WTC11 (cell line): ENCODE measurements around the gene RUNX2. TPM values are rescaled to one million over a fixed set of nuclear protein-coding genes. Genes with fewer than 3 reads are reported as not detected.

Source experiments
- ATF1 ChIP-seq: sonication (generic); formaldehyde crosslinking; IDR thresholded peaks from 2 replicates; pipeline ENCODE4 v1.8.1; 2023; ENCODE audit warnings: mild to moderate bottlenecking, moderate library complexity, missing genetic modification reagents
- ATF6 ChIP-seq: sonication (generic); formaldehyde crosslinking; IDR thresholded peaks from 2 replicates; pipeline ENCODE4 v1.8.1; 2023; ENCODE audit warnings: mild to moderate bottlenecking, missing genetic modification reagents
- CDX4 ChIP-seq: fragments of 250-450 bp; sonication (Bioruptor Pico); IDR thresholded peaks from 2 replicates; pipeline ENCODE4 v1.9.0; 2021; ENCODE audit warnings: moderate library complexity, mild to moderate bottlenecking, inconsistent platforms, borderline replicate concordance
- CREM ChIP-seq: sonication (generic); formaldehyde crosslinking; IDR thresholded peaks from 2 replicates; pipeline ENCODE4 v1.8.1; 2022; ENCODE audit warnings: mild to moderate bottlenecking, missing genetic modification reagents, moderate library complexity
- E2F4 ChIP-seq: sonication (generic); formaldehyde crosslinking; IDR thresholded peaks from 2 replicates; pipeline ENCODE4 v1.8.1; 2022; ENCODE audit warnings: low read depth, mild to moderate bottlenecking, moderate library complexity, missing genetic modification reagents, borderline replicate concordance
- EMX1 ChIP-seq: fragments of 250-450 bp; sonication (Bioruptor Pico); IDR thresholded peaks from 2 replicates; pipeline ENCODE4 v1.8.0; 2021; ENCODE audit warnings: mild to moderate bottlenecking
- ERG ChIP-seq: fragments of 250-450 bp; sonication (Bioruptor Pico); IDR thresholded peaks from 2 replicates; pipeline ENCODE4 v1.8.0; 2021; ENCODE audit warnings: mild to moderate bottlenecking
- FOXK1 ChIP-seq: sonication (generic); formaldehyde crosslinking; IDR thresholded peaks from 2 replicates; pipeline ENCODE4 v1.8.0; 2022; ENCODE audit warnings: mild to moderate bottlenecking, moderate library complexity, missing genetic modification reagents
- FOXP1 ChIP-seq: sonication (generic); formaldehyde crosslinking; IDR thresholded peaks from 2 replicates; pipeline ENCODE4 v1.8.0; 2022; ENCODE audit warnings: missing genetic modification reagents, mild to moderate bottlenecking, moderate library complexity, borderline replicate concordance
- GABPB1 ChIP-seq: sonication (generic); formaldehyde crosslinking; IDR thresholded peaks from 2 replicates; pipeline ENCODE4 v1.8.1; 2023; ENCODE audit warnings: mild to moderate bottlenecking, missing genetic modification reagents
- GRHL2 ChIP-seq: fragments of 250-450 bp; sonication (Bioruptor Pico); IDR thresholded peaks from 2 replicates; pipeline ENCODE4 v1.8.0; 2022; ENCODE audit warnings: mild to moderate bottlenecking, moderate library complexity; ENCODE audit not compliant: insufficient replicate concordance, severe bottlenecking
- JAZF1 ChIP-seq: fragments of 250-450 bp; sonication (Bioruptor Pico); IDR thresholded peaks from 2 replicates; pipeline ENCODE4 v1.9.0; 2021; ENCODE audit warnings: moderate library complexity, mild to moderate bottlenecking, inconsistent platforms
- MXD4 ChIP-seq: fragments of 250-450 bp; sonication (Bioruptor Pico); IDR thresholded peaks from 2 replicates; pipeline ENCODE4 v1.8.0; 2021; ENCODE audit warnings: mild to moderate bottlenecking, moderate library complexity, borderline replicate concordance
- NR3C1 ChIP-seq: sonication (generic); formaldehyde crosslinking; conservative IDR thresholded peaks from 2 replicates; pipeline ENCODE4 v1.8.1; 2023; ENCODE audit warnings: low read depth, mild to moderate bottlenecking, missing genetic modification reagents
- SOX15 ChIP-seq: fragments of 250-450 bp; sonication (Bioruptor Pico); IDR thresholded peaks from 2 replicates; pipeline ENCODE4 v1.9.0; 2021; ENCODE audit warnings: mild to moderate bottlenecking
- ZNF219 ChIP-seq: sonication (generic); formaldehyde crosslinking; IDR thresholded peaks from 2 replicates; pipeline ENCODE4 v1.8.0; 2023; ENCODE audit warnings: missing genetic modification reagents, mild to moderate bottlenecking, borderline replicate concordance
- ZNF263 ChIP-seq: sonication (generic); formaldehyde crosslinking; IDR thresholded peaks from 2 replicates; pipeline ENCODE4 v1.8.1; 2022; ENCODE audit warnings: low read depth, mild to moderate bottlenecking, moderate library complexity, missing genetic modification reagents
- ZNF396 ChIP-seq: fragments of 250-450 bp; sonication (Bioruptor Pico); IDR thresholded peaks from 2 replicates; pipeline ENCODE4 v1.8.0; 2021; ENCODE audit warnings: mild to moderate bottlenecking, moderate library complexity, borderline replicate concordance
- ZNF416 ChIP-seq: fragments of 250-450 bp; sonication (Bioruptor Pico); IDR thresholded peaks from 2 replicates; pipeline ENCODE4 v1.9.0; 2021; ENCODE audit warnings: mild to moderate bottlenecking, inconsistent platforms
- ZNF425 ChIP-seq: fragments of 250-450 bp; sonication (Bioruptor Pico); conservative IDR thresholded peaks from 2 replicates; pipeline ENCODE4 v1.9.0; 2021; ENCODE audit warnings: mild to moderate bottlenecking
- ZNF671 ChIP-seq: fragments of 250-450 bp; sonication (Bioruptor Pico); IDR thresholded peaks from 2 replicates; pipeline ENCODE4 v1.8.0; 2021; ENCODE audit warnings: mild to moderate bottlenecking
- total RNA-seq: library from RNA; stranded (reverse); gene quantifications from 3 replicates; pipeline ENCODE4 v1.2.3, GENCODE V29; 2021
- TF ChIP-seq, protein P1 (sequence below): sonication (generic); formaldehyde crosslinking; IDR thresholded peaks from 2 replicates; pipeline ENCODE4 v1.8.1; 2022; ENCODE audit warnings: low read depth, missing genetic modification reagents, borderline replicate concordance
- TF ChIP-seq, protein P2 (sequence below): sonication (generic); formaldehyde crosslinking; IDR thresholded peaks from 2 replicates; pipeline ENCODE4 v1.8.0; 2022; ENCODE audit warnings: mild to moderate bottlenecking, missing genetic modification reagents
- TF ChIP-seq, protein P3 (sequence below): sonication (generic); formaldehyde crosslinking; IDR thresholded peaks from 2 replicates; pipeline ENCODE4 v1.8.0; 2022; ENCODE audit warnings: missing genetic modification reagents
- TF ChIP-seq, protein P4 (sequence below): sonication (generic); formaldehyde crosslinking; IDR thresholded peaks from 2 replicates; pipeline ENCODE4 v1.8.0; 2022; ENCODE audit warnings: mild to moderate bottlenecking, missing genetic modification reagents

The RUNX2 gene
- total RNA-seq, 1 experiment from 2014 or later = 0.28 TPM

- TF ChIP-seq, protein P1, sequence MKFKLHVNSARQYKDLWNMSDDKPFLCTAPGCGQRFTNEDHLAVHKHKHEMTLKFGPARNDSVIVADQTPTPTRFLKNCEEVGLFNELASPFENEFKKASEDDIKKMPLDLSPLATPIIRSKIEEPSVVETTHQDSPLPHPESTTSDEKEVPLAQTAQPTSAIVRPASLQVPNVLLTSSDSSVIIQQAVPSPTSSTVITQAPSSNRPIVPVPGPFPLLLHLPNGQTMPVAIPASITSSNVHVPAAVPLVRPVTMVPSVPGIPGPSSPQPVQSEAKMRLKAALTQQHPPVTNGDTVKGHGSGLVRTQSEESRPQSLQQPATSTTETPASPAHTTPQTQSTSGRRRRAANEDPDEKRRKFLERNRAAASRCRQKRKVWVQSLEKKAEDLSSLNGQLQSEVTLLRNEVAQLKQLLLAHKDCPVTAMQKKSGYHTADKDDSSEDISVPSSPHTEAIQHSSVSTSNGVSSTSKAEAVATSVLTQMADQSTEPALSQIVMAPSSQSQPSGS (CRISPR knock-in tag) = no peak
- TF ChIP-seq ATF6 (CRISPR knock-in tag) (no peak), GRHL2 (CRISPR knock-in tag) (no peak), ZNF425 (CRISPR knock-in tag) (no peak), ZNF263 (CRISPR knock-in tag) (no peak), ZNF671 (no peak), JAZF1 (CRISPR knock-in tag) (no peak), SOX15 (CRISPR knock-in tag) (no peak), ZNF396 (CRISPR knock-in tag) (no peak), MXD4 (CRISPR knock-in tag) (no peak), GABPB1 (CRISPR knock-in tag) (peak; percentile 50; the same call in 1 of the 2 replicates), E2F4 (no peak), ZNF219 (CRISPR knock-in tag) (peak; percentile 49; the same call in 1 of the 2 replicates), NR3C1 (CRISPR knock-in tag) (no peak), ERG (CRISPR knock-in tag) (no peak), FOXK1 (peak; percentile 78; the same call in 1 of the 2 replicates), ZNF416 (no peak), ATF1 (CRISPR knock-in tag) (no peak), EMX1 (CRISPR knock-in tag) (no peak), CREM (no peak), FOXP1 (peak; percentile 16; the same call in 1 of the 2 replicates), CDX4 (CRISPR knock-in tag) (no peak)
- TF ChIP-seq, protein P2, sequence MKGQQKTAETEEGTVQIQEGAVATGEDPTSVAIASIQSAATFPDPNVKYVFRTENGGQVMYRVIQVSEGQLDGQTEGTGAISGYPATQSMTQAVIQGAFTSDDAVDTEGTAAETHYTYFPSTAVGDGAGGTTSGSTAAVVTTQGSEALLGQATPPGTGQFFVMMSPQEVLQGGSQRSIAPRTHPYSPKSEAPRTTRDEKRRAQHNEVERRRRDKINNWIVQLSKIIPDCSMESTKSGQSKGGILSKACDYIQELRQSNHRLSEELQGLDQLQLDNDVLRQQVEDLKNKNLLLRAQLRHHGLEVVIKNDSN (CRISPR knock-in tag) = peak; percentile 52; the same call in 1 of the 2 replicates
- TF ChIP-seq, protein P3, sequence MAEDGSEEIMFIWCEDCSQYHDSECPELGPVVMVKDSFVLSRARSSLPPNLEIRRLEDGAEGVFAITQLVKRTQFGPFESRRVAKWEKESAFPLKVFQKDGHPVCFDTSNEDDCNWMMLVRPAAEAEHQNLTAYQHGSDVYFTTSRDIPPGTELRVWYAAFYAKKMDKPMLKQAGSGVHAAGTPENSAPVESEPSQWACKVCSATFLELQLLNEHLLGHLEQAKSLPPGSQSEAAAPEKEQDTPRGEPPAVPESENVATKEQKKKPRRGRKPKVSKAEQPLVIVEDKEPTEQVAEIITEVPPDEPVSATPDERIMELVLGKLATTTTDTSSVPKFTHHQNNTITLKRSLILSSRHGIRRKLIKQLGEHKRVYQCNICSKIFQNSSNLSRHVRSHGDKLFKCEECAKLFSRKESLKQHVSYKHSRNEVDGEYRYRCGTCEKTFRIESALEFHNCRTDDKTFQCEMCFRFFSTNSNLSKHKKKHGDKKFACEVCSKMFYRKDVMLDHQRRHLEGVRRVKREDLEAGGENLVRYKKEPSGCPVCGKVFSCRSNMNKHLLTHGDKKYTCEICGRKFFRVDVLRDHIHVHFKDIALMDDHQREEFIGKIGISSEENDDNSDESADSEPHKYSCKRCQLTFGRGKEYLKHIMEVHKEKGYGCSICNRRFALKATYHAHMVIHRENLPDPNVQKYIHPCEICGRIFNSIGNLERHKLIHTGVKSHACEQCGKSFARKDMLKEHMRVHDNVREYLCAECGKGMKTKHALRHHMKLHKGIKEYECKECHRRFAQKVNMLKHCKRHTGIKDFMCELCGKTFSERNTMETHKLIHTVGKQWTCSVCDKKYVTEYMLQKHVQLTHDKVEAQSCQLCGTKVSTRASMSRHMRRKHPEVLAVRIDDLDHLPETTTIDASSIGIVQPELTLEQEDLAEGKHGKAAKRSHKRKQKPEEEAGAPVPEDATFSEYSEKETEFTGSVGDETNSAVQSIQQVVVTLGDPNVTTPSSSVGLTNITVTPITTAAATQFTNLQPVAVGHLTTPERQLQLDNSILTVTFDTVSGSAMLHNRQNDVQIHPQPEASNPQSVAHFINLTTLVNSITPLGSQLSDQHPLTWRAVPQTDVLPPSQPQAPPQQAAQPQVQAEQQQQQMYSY = no peak
- TF ChIP-seq, protein P4, sequence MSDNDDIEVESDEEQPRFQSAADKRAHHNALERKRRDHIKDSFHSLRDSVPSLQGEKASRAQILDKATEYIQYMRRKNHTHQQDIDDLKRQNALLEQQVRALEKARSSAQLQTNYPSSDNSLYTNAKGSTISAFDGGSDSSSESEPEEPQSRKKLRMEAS = peak; percentile 90
These were observed 49.6 kb downstream of the RUNX2 start, which contains the start of gene SUPT3H (continued) for GRCh38 chr6:45377554-45378333.
